Measurements from ENCODE around the gene RABIF.
A peak's percentile ranks its signal among the peaks of the same experiment; 100 is the strongest.
"Not testable (repeated sequence)": the region's sequence is repeated elsewhere in the genome, so short reads cannot be mapped to it uniquely, and the experiment has no call there.

RABIF gene

GRCh38 chr1:202888531-202889360 is at the start of gene RABIF:
Gene RABIF, minus strand, starts transcription at chr1:202889149. Its CDS starts 51 bp downstream, at chr1:202889098.
- Histone ChIP-seq H3K27me3 (replicated peaks; ENCODE audit: control insufficient read depth, insufficient read depth, low read length) (no peaks in the 10 kb centered on the region), H3K36me3 (ENCODE audit: control insufficient read depth, insufficient read depth, low read length) (peaks cover 4% of the 10 kb centered on the region; the same call in 1 of the 2 replicates), H3K4me3 (replicated peaks; ENCODE audit: low read depth, low read length) (peak within 1 kb of the TSS; percentile 63)
- DNase-seq (ENCODE audit: extremely low read depth, insufficient read length), result peak; percentile 97
- TF ChIP-seq, protein P1, sequence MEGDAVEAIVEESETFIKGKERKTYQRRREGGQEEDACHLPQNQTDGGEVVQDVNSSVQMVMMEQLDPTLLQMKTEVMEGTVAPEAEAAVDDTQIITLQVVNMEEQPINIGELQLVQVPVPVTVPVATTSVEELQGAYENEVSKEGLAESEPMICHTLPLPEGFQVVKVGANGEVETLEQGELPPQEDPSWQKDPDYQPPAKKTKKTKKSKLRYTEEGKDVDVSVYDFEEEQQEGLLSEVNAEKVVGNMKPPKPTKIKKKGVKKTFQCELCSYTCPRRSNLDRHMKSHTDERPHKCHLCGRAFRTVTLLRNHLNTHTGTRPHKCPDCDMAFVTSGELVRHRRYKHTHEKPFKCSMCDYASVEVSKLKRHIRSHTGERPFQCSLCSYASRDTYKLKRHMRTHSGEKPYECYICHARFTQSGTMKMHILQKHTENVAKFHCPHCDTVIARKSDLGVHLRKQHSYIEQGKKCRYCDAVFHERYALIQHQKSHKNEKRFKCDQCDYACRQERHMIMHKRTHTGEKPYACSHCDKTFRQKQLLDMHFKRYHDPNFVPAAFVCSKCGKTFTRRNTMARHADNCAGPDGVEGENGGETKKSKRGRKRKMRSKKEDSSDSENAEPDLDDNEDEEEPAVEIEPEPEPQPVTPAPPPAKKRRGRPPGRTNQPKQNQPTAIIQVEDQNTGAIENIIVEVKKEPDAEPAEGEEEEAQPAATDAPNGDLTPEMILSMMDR (IDR thresholded peaks at IDR 0.05; ENCODE audit: insufficient read depth, low read length, poor library complexity, severe bottlenecking), result peak; percentile 23

DNA sequence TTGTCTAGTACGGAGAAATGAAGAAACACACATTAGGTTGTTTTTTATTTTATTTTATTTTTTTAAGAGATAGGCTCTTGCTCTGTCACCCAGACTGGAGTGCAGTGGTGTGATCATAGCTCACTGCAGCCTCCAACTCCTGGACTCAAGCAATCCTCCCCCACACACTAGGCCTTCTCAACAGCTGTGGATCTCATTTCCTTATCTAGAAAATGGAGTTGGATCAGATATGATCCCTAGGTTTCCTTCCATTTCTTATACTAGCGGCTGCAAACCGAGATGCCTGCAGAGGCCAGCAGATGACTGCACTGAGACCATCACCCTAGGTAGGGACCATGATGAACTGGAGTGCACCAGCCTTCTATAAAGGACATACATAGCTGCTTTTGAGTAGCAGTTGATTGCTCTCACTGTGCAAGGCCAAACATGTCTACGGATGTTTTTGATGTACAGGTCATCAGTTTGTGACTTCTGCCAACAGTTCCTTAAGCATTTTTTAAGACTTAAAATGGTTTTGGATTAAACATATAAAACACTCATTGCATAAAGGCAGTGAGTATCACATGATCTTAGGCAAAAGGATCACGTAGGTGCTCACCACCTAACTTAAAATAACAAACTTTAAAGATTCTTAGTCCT is 49.5 kb upstream of the RABIF start:
- no peak for DNase-seq (ENCODE audit: extremely low read depth, insufficient read length)
- Histone ChIP-seq H3K36me3 (ENCODE audit: control insufficient read depth, insufficient read depth, low read length) (peaks cover 9% of the 10 kb centered on the region), H3K4me3 (replicated peaks; ENCODE audit: low read depth, low read length) (no peak overlapping the region), H3K27me3 (replicated peaks; ENCODE audit: control insufficient read depth, insufficient read depth, low read length) (no peaks in the 10 kb centered on the region)
- TF ChIP-seq, protein P1 (IDR thresholded peaks at IDR 0.05; ENCODE audit: insufficient read depth, low read length, poor library complexity, severe bottlenecking), result no peak

DNA sequence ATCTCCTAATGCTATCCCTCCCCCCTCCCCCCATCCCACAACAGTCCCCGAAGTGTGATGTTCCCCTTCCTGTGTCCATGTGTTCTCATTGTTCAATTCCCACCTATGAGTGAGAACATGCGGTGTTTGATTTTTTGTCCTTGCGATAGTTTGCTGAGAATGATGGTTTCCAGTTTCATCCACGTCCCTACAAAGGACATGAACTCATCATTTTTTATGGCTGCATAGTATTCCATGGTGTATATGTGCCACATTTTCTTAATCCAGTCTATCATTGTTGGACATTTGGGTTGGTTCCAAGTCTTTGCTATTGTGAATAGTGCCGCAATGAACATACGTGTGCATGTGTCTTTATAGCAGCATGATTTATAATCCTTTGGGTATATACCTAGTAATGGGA is 47.5 kb upstream of the RABIF start:
- not testable (repeated sequence) for H3K27me3 ChIP-seq (replicated peaks; ENCODE audit: control insufficient read depth, insufficient read depth, low read length); H3K36me3 ChIP-seq (ENCODE audit: control insufficient read depth, insufficient read depth, low read length); H3K4me3 ChIP-seq (replicated peaks; ENCODE audit: low read depth, low read length); DNase-seq (ENCODE audit: extremely low read depth, insufficient read length)

- DNase-seq (ENCODE audit: extremely low read depth, insufficient read length), result no peak
- Histone ChIP-seq H3K36me3 (ENCODE audit: control insufficient read depth, insufficient read depth, low read length) (no peaks in the 10 kb centered on the region), H3K27me3 (replicated peaks; ENCODE audit: control insufficient read depth, insufficient read depth, low read length) (no peaks in the 10 kb centered on the region), H3K4me3 (replicated peaks; ENCODE audit: low read depth, low read length) (no peak overlapping the region)
- TF ChIP-seq, protein P1 (IDR thresholded peaks at IDR 0.05; ENCODE audit: insufficient read depth, low read length, poor library complexity, severe bottlenecking), result no peak
These were observed 46.9 kb upstream of the RABIF start for GRCh38 chr1:202935844-202936243.

GRCh38 chr1:202934755-202935154 is 45.8 kb upstream of the RABIF start:
- no peak for DNase-seq (ENCODE audit: extremely low read depth, insufficient read length)
- no peaks in the 10 kb centered on the region for H3K36me3 ChIP-seq (ENCODE audit: control insufficient read depth, insufficient read depth, low read length)

GRCh38 chr1:202932476-202932875 is 43.5 kb upstream of the RABIF start:
- H3K27me3 ChIP-seq (replicated peaks; ENCODE audit: control insufficient read depth, insufficient read depth, low read length), result no peaks in the 10 kb centered on the region
- no peaks in the 10 kb centered on the region for H3K36me3 ChIP-seq (ENCODE audit: control insufficient read depth, insufficient read depth, low read length)
- H3K4me3 ChIP-seq (replicated peaks; ENCODE audit: low read depth, low read length), result no peak overlapping the region
- DNase-seq (ENCODE audit: extremely low read depth, insufficient read length), result no peak
- TF ChIP-seq, protein P1 (IDR thresholded peaks at IDR 0.05; ENCODE audit: insufficient read depth, low read length, poor library complexity, severe bottlenecking), result no peak

More at GRCh38 chr1:202934755-202935154, 45.8 kb upstream of the RABIF start:
- no peak overlapping the region for H3K4me3 ChIP-seq (replicated peaks; ENCODE audit: low read depth, low read length)
- TF ChIP-seq, protein P1 (IDR thresholded peaks at IDR 0.05; ENCODE audit: insufficient read depth, low read length, poor library complexity, severe bottlenecking), result no peak
- no peaks in the 10 kb centered on the region for H3K27me3 ChIP-seq (replicated peaks; ENCODE audit: control insufficient read depth, insufficient read depth, low read length)

All from GM06990 (cell line).